HL-60 (cell line): ENCODE measurements around the gene CRMP1.

Experiments
- DNase-seq, 2 experiments: peaks; one replicate each; pipeline ENCODE4 v3.0.0-alpha.2; 2010 to 2020; ENCODE audit warnings: low read depth in 1 of 2, low spot score in 1 of 2
- H3K27ac ChIP-seq: fragments of 250-450 bp; sonication (Bioruptor Pico); replicated peaks from 2 replicates; pipeline ENCODE4 v1.5.1; 2020; ENCODE audit warnings: mild to moderate bottlenecking, moderate library complexity
- H3K27me3 ChIP-seq: fragments of 250-450 bp; sonication (Bioruptor Pico); 2 replicates; pipeline ENCODE4 v1.5.1; 2021; ENCODE audit warnings: mild to moderate bottlenecking, moderate library complexity; ENCODE audit not compliant: insufficient read depth, poor library complexity, severe bottlenecking
- H3K4me3 ChIP-seq: replicated peaks from 2 replicates; pipeline ENCODE4 v1.5.1; 2011; ENCODE audit warnings: mild to moderate bottlenecking, control low read depth, low read length; ENCODE audit not compliant: insufficient read depth
- CTCF ChIP-seq: IDR thresholded peaks from one replicate; pipeline ENCODE4 v1.5.1; 2011; ENCODE audit warnings: low read length, control low read depth, inconsistent platforms; ENCODE audit not compliant: insufficient read depth
- GABPA ChIP-seq: IDR thresholded peaks from 2 replicates; pipeline ENCODE4 v1.6.1; 2012; ENCODE audit warnings: low read depth
- POLR2AphosphoS5 ChIP-seq: IDR thresholded peaks from 2 replicates; pipeline ENCODE4 v1.6.1; 2012; ENCODE audit warnings: low read depth
- REST ChIP-seq: IDR thresholded peaks from 2 replicates; pipeline ENCODE4 v1.6.1; 2012; ENCODE audit warnings: low read depth; ENCODE audit not compliant: insufficient replicate concordance
- SPI1 ChIP-seq: IDR thresholded peaks from 2 replicates; pipeline ENCODE4 v1.6.1; 2012; ENCODE audit warnings: low read depth, mild to moderate bottlenecking, borderline replicate concordance

CRMP1 gene

GRCh38 chr4:5824635-5825034 lies 68.3 kb downstream of the CRMP1 start:
- H3K27ac ChIP-seq = no peak overlapping the region
- no peaks in the 10 kb centered on the region for H3K27me3 ChIP-seq
- TF ChIP-seq SPI1 (no peak), CTCF (peak; percentile 17), REST (no peak)
- no peak for DNase-seq
- H3K4me3 ChIP-seq = no peak overlapping the region

- Histone ChIP-seq H3K4me3 (no peak overlapping the region), H3K27ac (no peak overlapping the region), H3K27me3 (no peaks in the 10 kb centered on the region)
- no peak for DNase-seq
- TF ChIP-seq CTCF (no peak), POLR2AphosphoS5 (no peak), REST (no peak)
These were observed 68.7 kb downstream of the CRMP1 start for GRCh38 chr4:5824227-5824626.

DNA sequence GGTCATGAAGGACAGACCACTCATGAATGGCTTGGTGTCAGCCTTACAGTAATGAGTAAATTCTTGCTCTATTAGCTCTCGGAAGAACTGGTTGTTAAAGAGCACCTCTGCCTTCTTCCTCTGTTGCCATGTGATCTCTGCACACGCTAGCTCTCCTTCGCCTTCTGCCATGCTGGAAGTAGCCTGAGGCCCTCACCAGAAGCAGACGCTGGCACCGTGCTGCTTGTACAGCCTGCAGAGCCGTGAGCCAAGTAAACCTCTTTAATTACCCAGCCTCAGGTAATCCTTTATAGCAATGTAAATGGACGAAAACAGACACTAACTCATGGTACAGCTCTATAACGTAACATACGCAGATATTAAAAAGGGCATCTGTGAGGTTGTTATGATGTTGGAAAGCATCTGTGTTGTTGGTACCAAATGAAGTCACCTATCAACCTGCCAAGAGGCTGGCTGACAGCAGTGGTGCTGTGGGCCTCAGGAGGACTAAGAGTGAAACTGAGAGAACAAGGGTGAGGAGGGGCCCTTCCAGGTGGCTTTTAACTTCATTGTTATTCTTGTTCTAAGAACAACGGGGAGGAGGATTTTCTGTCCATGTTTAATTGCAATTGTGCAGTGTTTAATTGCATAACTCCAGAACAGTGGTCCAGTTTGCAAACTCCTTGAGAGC lies 69.2 kb downstream of the CRMP1 start:
- no peak overlapping the region for H3K27ac ChIP-seq
- no peak overlapping the region for H3K4me3 ChIP-seq
- TF ChIP-seq POLR2AphosphoS5 (no peak), CTCF (no peak), REST (no peak), SPI1 (no peak), GABPA (no peak)
- DNase-seq = no peak
- no peaks in the 10 kb centered on the region for H3K27me3 ChIP-seq
